GM12874 (cell line): ENCODE data around the gene PCSK9.

Experiments
- CTCF ChIP-seq: IDR thresholded peaks from 2 replicates; pipeline ENCODE4 v1.5.1; 2011; ENCODE audit warnings: low read depth, mild to moderate bottlenecking, control low read depth, low read length, moderate library complexity; ENCODE audit not compliant: insufficient read depth

PCSK9 gene

GRCh38 chr1:55048453-55049270 is 9.3 kb downstream of the PCSK9 start:
- no peak for TF ChIP-seq CTCF

GRCh38 chr1:55049271-55049913 is 10.0 kb downstream of the PCSK9 start:
- TF ChIP-seq CTCF, result no peak

- no peak for TF ChIP-seq CTCF
Measured at GRCh38 chr1:55049914-55050278, 10.5 kb downstream of the PCSK9 start.

GRCh38 chr1:55050283-55050682 is 10.9 kb downstream of the PCSK9 start:
- no peak for TF ChIP-seq CTCF

- TF ChIP-seq CTCF, result no peak
Measured at GRCh38 chr1:55051169-55051568, 11.8 kb downstream of the PCSK9 start.

GRCh38 chr1:55051621-55052020 is 12.3 kb downstream of the PCSK9 start:
- no peak for TF ChIP-seq CTCF

- no peak for TF ChIP-seq CTCF
Measured at GRCh38 chr1:55052221-55053142, 13.1 kb downstream of the PCSK9 start.
